HepG2 (cell line): Measurements from ENCODE around the gene PHRF1. TPM values are rescaled to one million over a fixed set of nuclear protein-coding genes. Genes with fewer than 3 reads are reported as not detected.
A peak's percentile ranks its signal among the peaks of the same experiment; 100 is the strongest.

Source experiments
- CENPT ChIP-seq: sonication (generic); formaldehyde crosslinking; IDR thresholded peaks from 2 replicates; pipeline ENCODE4 v1.8.0; 2022; ENCODE audit warnings: low read depth, mild to moderate bottlenecking, moderate library complexity, missing genetic modification reagents
- ESRRA ChIP-seq: sonication (generic); formaldehyde crosslinking; IDR thresholded peaks from 2 replicates; pipeline ENCODE4 v1.5.1; 2020; ENCODE audit warnings: mild to moderate bottlenecking, low read depth, missing genetic modification reagents
- HDAC1 ChIP-seq: sonication (generic); formaldehyde crosslinking; IDR thresholded peaks from 2 replicates; pipeline ENCODE4 v1.5.1; 2020; ENCODE audit warnings: mild to moderate bottlenecking, missing genetic modification reagents
- KDM2A ChIP-seq: sonication (generic); formaldehyde crosslinking; IDR thresholded peaks from 2 replicates; pipeline ENCODE4 v1.4.0; 2020; ENCODE audit warnings: low read depth, missing genetic modification reagents, borderline replicate concordance
- KDM4B ChIP-seq: sonication (generic); formaldehyde crosslinking; IDR thresholded peaks from 2 replicates; pipeline ENCODE4 v1.4.0; 2020; ENCODE audit warnings: missing genetic modification reagents
- ZBTB21 ChIP-seq: sonication (generic); formaldehyde crosslinking; IDR thresholded peaks from 2 replicates; pipeline ENCODE4 v1.4.0; 2020; ENCODE audit warnings: missing genetic modification reagents
- ZBTB49 ChIP-seq: sonication (generic); formaldehyde crosslinking; IDR thresholded peaks from 2 replicates; pipeline ENCODE4 v1.4.0; 2020; ENCODE audit warnings: missing genetic modification reagents, borderline replicate concordance
- ZNF296 ChIP-seq: sonication (generic); formaldehyde crosslinking; conservative IDR thresholded peaks from 2 replicates; pipeline ENCODE4 v1.5.0; 2020; ENCODE audit warnings: mild to moderate bottlenecking, missing genetic modification reagents
- ZNF383 ChIP-seq: sonication (generic); formaldehyde crosslinking; IDR thresholded peaks from 2 replicates; pipeline ENCODE4 v1.4.0; 2020; ENCODE audit warnings: missing genetic modification reagents, mild to moderate bottlenecking, borderline replicate concordance
- ZNF605 ChIP-seq: sonication (generic); formaldehyde crosslinking; IDR thresholded peaks from 2 replicates; pipeline ENCODE4 v1.8.0; 2022; ENCODE audit warnings: mild to moderate bottlenecking, missing genetic modification reagents
- ZNF709 ChIP-seq: sonication (generic); formaldehyde crosslinking; IDR thresholded peaks from 2 replicates; pipeline ENCODE4 v1.5.0; 2020; ENCODE audit warnings: mild to moderate bottlenecking, missing genetic modification reagents
- ZNF768 ChIP-seq: sonication (generic); formaldehyde crosslinking; IDR thresholded peaks from 2 replicates; pipeline ENCODE4 v1.4.0; 2020; ENCODE audit warnings: missing genetic modification reagents
- ZZZ3 ChIP-seq: sonication (generic); formaldehyde crosslinking; IDR thresholded peaks from 2 replicates; pipeline ENCODE4 v1.4.0; 2020; ENCODE audit warnings: missing genetic modification reagents, mild to moderate bottlenecking, borderline replicate concordance
- polyA plus RNA-seq, 8 experiments: library from polyadenylated mRNA; depleted of rRNA in 3 of 8; stranded (reverse) in 7 of 8; unstranded in 1 of 8; fragments of >200 nt; fragmentation: Illumina TruSeq in 4 of 8; extraction: Trizol in 4 of 8; gene quantifications; 2 replicates each; pipeline versions ENCODE4 v1.2.1 to v1.2.3, GENCODE V29; 2011 to 2016; ENCODE audit warnings: low read depth in 4 of 8, missing spikeins in 1 of 8, mixed read lengths in 1 of 8; ENCODE audit not compliant: insufficient read depth in 1 of 8
- total RNA-seq, 5 experiments: library from RNA; depleted of rRNA; stranded (reverse); fragments of >200 nt; fragmentation: Illumina TruSeq; extraction: Trizol; gene quantifications; 2 replicates each; pipeline ENCODE4 v1.2.3, GENCODE V29; 2016; ENCODE audit warnings: low read depth in 1 of 5
- TF ChIP-seq, protein P1 (sequence below): sonication (generic); formaldehyde crosslinking; IDR thresholded peaks from 2 replicates; pipeline ENCODE4 v1.4.0; 2020; ENCODE audit warnings: low read depth, mild to moderate bottlenecking, missing genetic modification reagents
- TF ChIP-seq, protein P2 (sequence below): IDR thresholded peaks from 2 replicates; pipeline ENCODE4 v1.6.1; 2016; ENCODE audit warnings: missing genetic modification reagents, missing compliant biosample characterization
- TF ChIP-seq, protein P3 (sequence below): sonication (generic); formaldehyde crosslinking; IDR thresholded peaks from 2 replicates; pipeline ENCODE4 v1.8.1; 2022; ENCODE audit warnings: low read depth, mild to moderate bottlenecking, missing genetic modification reagents
- TF ChIP-seq, protein P4 (sequence below): sonication (generic); formaldehyde crosslinking; IDR thresholded peaks from 2 replicates; pipeline ENCODE4 v1.5.0; 2020; ENCODE audit warnings: mild to moderate bottlenecking, missing genetic modification reagents
- TF ChIP-seq, protein P5 (sequence below): sonication (generic); formaldehyde crosslinking; IDR thresholded peaks from 2 replicates; pipeline ENCODE4 v1.5.0; 2020; ENCODE audit warnings: mild to moderate bottlenecking, missing genetic modification reagents

Gene PHRF1
- total and polyA plus RNA-seq, 2 of the 13 experiments (the other 11 are each of a cell fraction or from before 2014, with no cell fraction given): 8.2 to 16.7 TPM

- TF ChIP-seq ZNF296 (CRISPR knock-in tag): no peak
- TF ChIP-seq, protein P1, sequence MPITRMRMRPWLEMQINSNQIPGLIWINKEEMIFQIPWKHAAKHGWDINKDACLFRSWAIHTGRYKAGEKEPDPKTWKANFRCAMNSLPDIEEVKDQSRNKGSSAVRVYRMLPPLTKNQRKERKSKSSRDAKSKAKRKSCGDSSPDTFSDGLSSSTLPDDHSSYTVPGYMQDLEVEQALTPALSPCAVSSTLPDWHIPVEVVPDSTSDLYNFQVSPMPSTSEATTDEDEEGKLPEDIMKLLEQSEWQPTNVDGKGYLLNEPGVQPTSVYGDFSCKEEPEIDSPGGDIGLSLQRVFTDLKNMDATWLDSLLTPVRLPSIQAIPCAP: no peak
- no peak for TF ChIP-seq ZBTB21 (CRISPR knock-in tag)
- 0 out of 2 replicates have a peak, but pooled peaks have one; percentile 6 for TF ChIP-seq ZNF768
- TF ChIP-seq, protein P2, sequence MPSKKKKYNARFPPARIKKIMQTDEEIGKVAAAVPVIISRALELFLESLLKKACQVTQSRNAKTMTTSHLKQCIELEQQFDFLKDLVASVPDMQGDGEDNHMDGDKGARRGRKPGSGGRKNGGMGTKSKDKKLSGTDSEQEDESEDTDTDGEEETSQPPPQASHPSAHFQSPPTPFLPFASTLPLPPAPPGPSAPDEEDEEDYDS (CRISPR knock-in tag): peak; percentile 50; the same call in 1 of the 2 replicates
- TF ChIP-seq CENPT (CRISPR knock-in tag): 0 out of 2 replicates have a peak, but pooled peaks have one; percentile 58
- TF ChIP-seq ZNF605 (CRISPR knock-in tag): no peak
- TF ChIP-seq ZNF383 (CRISPR knock-in tag): no peak
- TF ChIP-seq ZBTB49 (CRISPR knock-in tag): no peak
- no peak for TF ChIP-seq ZZZ3
- no peak for TF ChIP-seq ZNF709 (CRISPR knock-in tag)
- TF ChIP-seq HDAC1 (CRISPR knock-in tag): peak; percentile 61
- TF ChIP-seq ESRRA (CRISPR knock-in tag): no peak
- TF ChIP-seq, protein P3, sequence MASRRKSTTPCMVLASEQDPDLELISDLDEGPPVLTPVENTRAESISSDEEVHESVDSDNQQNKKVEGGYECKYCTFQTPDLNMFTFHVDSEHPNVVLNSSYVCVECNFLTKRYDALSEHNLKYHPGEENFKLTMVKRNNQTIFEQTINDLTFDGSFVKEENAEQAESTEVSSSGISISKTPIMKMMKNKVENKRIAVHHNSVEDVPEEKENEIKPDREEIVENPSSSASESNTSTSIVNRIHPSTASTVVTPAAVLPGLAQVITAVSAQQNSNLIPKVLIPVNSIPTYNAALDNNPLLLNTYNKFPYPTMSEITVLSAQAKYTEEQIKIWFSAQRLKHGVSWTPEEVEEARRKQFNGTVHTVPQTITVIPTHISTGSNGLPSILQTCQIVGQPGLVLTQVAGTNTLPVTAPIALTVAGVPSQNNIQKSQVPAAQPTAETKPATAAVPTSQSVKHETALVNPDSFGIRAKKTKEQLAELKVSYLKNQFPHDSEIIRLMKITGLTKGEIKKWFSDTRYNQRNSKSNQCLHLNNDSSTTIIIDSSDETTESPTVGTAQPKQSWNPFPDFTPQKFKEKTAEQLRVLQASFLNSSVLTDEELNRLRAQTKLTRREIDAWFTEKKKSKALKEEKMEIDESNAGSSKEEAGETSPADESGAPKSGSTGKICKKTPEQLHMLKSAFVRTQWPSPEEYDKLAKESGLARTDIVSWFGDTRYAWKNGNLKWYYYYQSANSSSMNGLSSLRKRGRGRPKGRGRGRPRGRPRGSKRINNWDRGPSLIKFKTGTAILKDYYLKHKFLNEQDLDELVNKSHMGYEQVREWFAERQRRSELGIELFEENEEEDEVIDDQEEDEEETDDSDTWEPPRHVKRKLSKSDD (CRISPR knock-in tag): peak; percentile 97
- TF ChIP-seq, protein P4, sequence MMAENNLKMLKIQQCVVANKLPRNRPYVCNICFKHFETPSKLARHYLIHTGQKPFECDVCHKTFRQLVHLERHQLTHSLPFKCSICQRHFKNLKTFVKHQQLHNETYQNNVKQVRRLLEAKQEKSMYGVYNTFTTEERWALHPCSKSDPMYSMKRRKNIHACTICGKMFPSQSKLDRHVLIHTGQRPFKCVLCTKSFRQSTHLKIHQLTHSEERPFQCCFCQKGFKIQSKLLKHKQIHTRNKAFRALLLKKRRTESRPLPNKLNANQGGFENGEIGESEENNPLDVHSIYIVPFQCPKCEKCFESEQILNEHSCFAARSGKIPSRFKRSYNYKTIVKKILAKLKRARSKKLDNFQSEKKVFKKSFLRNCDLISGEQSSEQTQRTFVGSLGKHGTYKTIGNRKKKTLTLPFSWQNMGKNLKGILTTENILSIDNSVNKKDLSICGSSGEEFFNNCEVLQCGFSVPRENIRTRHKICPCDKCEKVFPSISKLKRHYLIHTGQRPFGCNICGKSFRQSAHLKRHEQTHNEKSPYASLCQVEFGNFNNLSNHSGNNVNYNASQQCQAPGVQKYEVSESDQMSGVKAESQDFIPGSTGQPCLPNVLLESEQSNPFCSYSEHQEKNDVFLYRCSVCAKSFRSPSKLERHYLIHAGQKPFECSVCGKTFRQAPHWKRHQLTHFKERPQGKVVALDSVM (CRISPR knock-in tag): no peak
- peak; percentile 85; the same call in 1 of the 2 replicates for TF ChIP-seq KDM2A (CRISPR knock-in tag)
- TF ChIP-seq KDM4B (CRISPR knock-in tag): no peak
- TF ChIP-seq, protein P5, sequence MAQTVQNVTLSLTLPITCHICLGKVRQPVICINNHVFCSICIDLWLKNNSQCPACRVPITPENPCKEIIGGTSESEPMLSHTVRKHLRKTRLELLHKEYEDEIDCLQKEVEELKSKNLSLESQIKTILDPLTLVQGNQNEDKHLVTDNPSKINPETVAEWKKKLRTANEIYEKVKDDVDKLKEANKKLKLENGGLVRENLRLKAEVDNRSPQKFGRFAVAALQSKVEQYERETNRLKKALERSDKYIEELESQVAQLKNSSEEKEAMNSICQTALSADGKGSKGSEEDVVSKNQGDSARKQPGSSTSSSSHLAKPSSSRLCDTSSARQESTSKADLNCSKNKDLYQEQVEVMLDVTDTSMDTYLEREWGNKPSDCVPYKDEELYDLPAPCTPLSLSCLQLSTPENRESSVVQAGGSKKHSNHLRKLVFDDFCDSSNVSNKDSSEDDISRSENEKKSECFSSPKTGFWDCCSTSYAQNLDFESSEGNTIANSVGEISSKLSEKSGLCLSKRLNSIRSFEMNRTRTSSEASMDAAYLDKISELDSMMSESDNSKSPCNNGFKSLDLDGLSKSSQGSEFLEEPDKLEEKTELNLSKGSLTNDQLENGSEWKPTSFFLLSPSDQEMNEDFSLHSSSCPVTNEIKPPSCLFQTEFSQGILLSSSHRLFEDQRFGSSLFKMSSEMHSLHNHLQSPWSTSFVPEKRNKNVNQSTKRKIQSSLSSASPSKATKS (CRISPR knock-in tag): no peak
Measured at GRCh38 chr11:536841-537621, 39.2 kb upstream of the PHRF1 start, which contains the start of gene LRRC56 (continued).
